ENCODE data around the gene MYO5C.

The MYO5C gene

GRCh38 chr15:52184721-52185120, 110.9 kb downstream of the MYO5C start:
- no peak overlapping the region for H3K4me3 ChIP-seq (ENCODE audit: low read depth, low read length)
- no peaks in the 10 kb centered on the region for H3K9me3 ChIP-seq
- no peak for TF ChIP-seq CTCF (IDR thresholded peaks at IDR 0.05; ENCODE audit: low read depth, low read length)
- no peaks in the 10 kb centered on the region for H3K36me3 ChIP-seq
- H3K4me1 ChIP-seq, result no peaks in the 10 kb centered on the region
- H3K27me3 ChIP-seq, result peaks cover 10% of the 10 kb centered on the region
- DNase-seq, result no peak

GRCh38 chr15:52183562-52184173, 111.9 kb downstream of the MYO5C start:
- Histone ChIP-seq H3K27me3 (peaks cover 14% of the 10 kb centered on the region), H3K4me1 (no peaks in the 10 kb centered on the region), H3K4me3 (ENCODE audit: low read depth, low read length) (no peak overlapping the region), H3K36me3 (no peaks in the 10 kb centered on the region), H3K9me3 (no peaks in the 10 kb centered on the region)
- peak; percentile 77 for TF ChIP-seq CTCF (IDR thresholded peaks at IDR 0.05; ENCODE audit: low read depth, low read length)
- peak; percentile 52 for DNase-seq

GRCh38 chr15:52181938-52182780, 113.4 kb downstream of the MYO5C start:
- Histone ChIP-seq H3K27me3 (peaks cover 16% of the 10 kb centered on the region), H3K9me3 (no peaks in the 10 kb centered on the region), H3K4me1 (no peaks in the 10 kb centered on the region), H3K4me3 (ENCODE audit: low read depth, low read length) (no peak overlapping the region), H3K36me3 (no peaks in the 10 kb centered on the region)
- DNase-seq, result no peak
- TF ChIP-seq CTCF (IDR thresholded peaks at IDR 0.05; ENCODE audit: low read depth, low read length), result no peak

- no peak for TF ChIP-seq CTCF (IDR thresholded peaks at IDR 0.05; ENCODE audit: low read depth, low read length)
- H3K4me1 ChIP-seq, result no peaks in the 10 kb centered on the region
- no peak for DNase-seq
- H3K4me3 ChIP-seq (ENCODE audit: low read depth, low read length), result no peak overlapping the region
- H3K27me3 ChIP-seq, result peaks cover 16% of the 10 kb centered on the region
- no peaks in the 10 kb centered on the region for H3K9me3 ChIP-seq
- H3K36me3 ChIP-seq, result no peaks in the 10 kb centered on the region
These were observed 114.7 kb downstream of the MYO5C start for GRCh38 chr15:52180851-52181450.

- TF ChIP-seq CTCF (IDR thresholded peaks at IDR 0.05; ENCODE audit: low read depth, low read length), result no peak
- no peaks in the 10 kb centered on the region for H3K4me1 ChIP-seq
- H3K9me3 ChIP-seq, result no peaks in the 10 kb centered on the region
- no peak for DNase-seq
- H3K27me3 ChIP-seq, result peaks cover 16% of the 10 kb centered on the region
- H3K36me3 ChIP-seq, result no peaks in the 10 kb centered on the region
- peak overlapping the region; percentile 67 for H3K4me3 ChIP-seq (ENCODE audit: low read depth, low read length)
These were observed 115.3 kb downstream of the MYO5C start for GRCh38 chr15:52180196-52180835.

Data from BE2C (cell line).